H1 (cell line): ENCODE measurements around the gene PIK3R3. TPM values are rescaled to one million over a fixed set of nuclear protein-coding genes. Genes with fewer than 3 reads are reported as not detected.

Experiments
- CTCF ChIA-PET: fragments of 300-600 bp; sonication (Branson Sonifier 250); formaldehyde crosslinking; loops from one replicate; lab custom pipeline; 2021; ENCODE audit not compliant: partially characterized antibody; lab: Charles Lee
- POLR2A ChIA-PET: fragments of 300-600 bp; sonication (Branson Sonifier 250); formaldehyde crosslinking; loops from one replicate; lab custom pipeline; 2021; ENCODE audit warnings: inconsistent platforms; ENCODE audit not compliant: partially characterized antibody; lab: Charles Lee
- DNase-seq, 2 experiments: peaks; one replicate each; pipeline versions ENCODE4 v3.0.0 to v3.0.0-alpha.2; 2010 to 2022; ENCODE audit warnings: low spot score in 2 of 2, low read depth in 1 of 2, mixed read lengths in 1 of 2
- FAIRE-seq: peaks from 2 replicates; lab custom pipeline; 2011; peaks lifted over from hg19 to GRCh38; lab: Jason Lieb, UNC
- H2AFZ ChIP-seq: 2 replicates; pipeline ENCODE4 v1.8.1; 2012; ENCODE audit warnings: low read length, inconsistent platforms
- H2AK5ac ChIP-seq: 2 replicates; pipeline ENCODE4 v1.6.1; 2013; ENCODE audit warnings: low read depth, low read length
- H2BK120ac ChIP-seq: replicated peaks from 2 replicates; pipeline ENCODE3; 2013; ENCODE audit warnings: low read depth, low read length, inconsistent platforms
- H2BK12ac ChIP-seq: 2 replicates; pipeline ENCODE4 v1.6.1; 2013; ENCODE audit warnings: low read depth, low read length
- H2BK15ac ChIP-seq: 2 replicates; pipeline ENCODE4 v1.6.1; 2013; ENCODE audit warnings: low read length
- H2BK20ac ChIP-seq: 2 replicates; pipeline ENCODE4 v1.6.1; 2013; ENCODE audit warnings: low read length
- H2BK5ac ChIP-seq: 2 replicates; pipeline ENCODE4 v1.6.1; 2013; ENCODE audit warnings: low read depth, low read length
- H3K14ac ChIP-seq: 2 replicates; pipeline ENCODE4 v1.6.1; 2013; ENCODE audit warnings: inconsistent platforms; ENCODE audit not compliant: insufficient read length
- H3K18ac ChIP-seq: 2 replicates; pipeline ENCODE4 v1.6.1; 2013; ENCODE audit warnings: low read length; ENCODE audit errors: extremely low read depth
- H3K23ac ChIP-seq: 2 replicates; pipeline ENCODE4 v1.6.1; 2013; ENCODE audit warnings: inconsistent platforms; ENCODE audit not compliant: insufficient read length
- H3K23me2 ChIP-seq: 2 replicates; pipeline ENCODE4 v1.6.1; 2013; ENCODE audit warnings: low read depth, low read length
- H3K27ac ChIP-seq: 2 replicates; pipeline ENCODE4 v1.6.1; 2011; ENCODE audit warnings: low read depth, low read length, inconsistent platforms
- H3K27me3 ChIP-seq, 4 experiments: replicated peaks in 1 of 4; 1 replicate in 1 of 4; 2 replicates in 3 of 4; pipeline versions ENCODE4 v1.6.1 to v1.8.1; 2011 to 2013; ENCODE audit warnings: low read length in 3 of 4, mild to moderate bottlenecking in 3 of 4, inconsistent platforms in 2 of 4, mixed read lengths in 2 of 4, moderate library complexity in 1 of 4; ENCODE audit not compliant: control insufficient read depth in 3 of 4, insufficient read depth in 3 of 4; ENCODE audit errors: extremely low read depth in 1 of 4
- H3K36me3 ChIP-seq, 4 experiments: 2 replicates each; pipeline versions ENCODE4 v1.6.1 to v1.8.1; 2011 to 2013; ENCODE audit warnings: mild to moderate bottlenecking in 4 of 4, low read length in 3 of 4, moderate library complexity in 2 of 4, control low read depth in 1 of 4, inconsistent platforms in 1 of 4; ENCODE audit not compliant: insufficient read depth in 4 of 4, control insufficient read depth in 2 of 4
- H3K4ac ChIP-seq: replicated peaks from 2 replicates; pipeline ENCODE3; 2013; ENCODE audit warnings: low read length, low read depth, mixed read lengths, inconsistent platforms; ENCODE audit not compliant: insufficient read length
- H3K4me1 ChIP-seq, 4 experiments: replicated peaks in 1 of 4; 1 replicate in 1 of 4; 2 replicates in 3 of 4; pipeline versions ENCODE4 v1.6.1 to v1.8.1; 2011 to 2013; ENCODE audit warnings: low read length in 3 of 4, inconsistent platforms in 2 of 4, mixed read lengths in 1 of 4; ENCODE audit not compliant: insufficient read depth in 4 of 4, control insufficient read depth in 3 of 4
- H3K4me2 ChIP-seq, 2 experiments: 2 replicates each; pipeline versions ENCODE4 v1.6.1 to v1.8.1; 2011 to 2013; ENCODE audit warnings: low read depth in 2 of 2, low read length in 2 of 2, control low read depth in 1 of 2, inconsistent platforms in 1 of 2, mild to moderate bottlenecking in 1 of 2; ENCODE audit not compliant: insufficient read depth in 1 of 2
- H3K4me3 ChIP-seq, 4 experiments: fragments of 200-600, 300-600 bp in 1 of 4; sonication (generic), shearing (Covaris generic), sonication (Bioruptor Twin) in 1 of 4; 2 replicates each; pipeline versions ENCODE4 v1.5.1 to v1.8.1; 2011 to 2016; ENCODE audit warnings: low read length in 4 of 4, low read depth in 3 of 4, control low read depth in 2 of 4, inconsistent platforms in 2 of 4, mild to moderate bottlenecking in 2 of 4, mixed read lengths in 1 of 4, moderate library complexity in 1 of 4; ENCODE audit not compliant: insufficient read depth in 2 of 4; ENCODE audit errors: extremely low read depth in 1 of 4
- H3K56ac ChIP-seq: replicated peaks from 2 replicates; pipeline ENCODE3; 2013; ENCODE audit warnings: low read depth, mild to moderate bottlenecking, mixed read lengths, low read length, inconsistent platforms; ENCODE audit not compliant: insufficient read length
- H3K79me1 ChIP-seq: 2 replicates; pipeline ENCODE4 v1.6.1; 2013; ENCODE audit warnings: low read depth, low read length, control low read depth
- H3K79me2 ChIP-seq, 2 experiments: 2 replicates each; pipeline versions ENCODE4 v1.6.1 to v1.8.1; 2012 to 2013; ENCODE audit warnings: low read length in 2 of 2, mild to moderate bottlenecking in 2 of 2, inconsistent platforms in 1 of 2; ENCODE audit not compliant: insufficient read depth in 2 of 2, control insufficient read depth in 1 of 2
- H3K9ac ChIP-seq, 4 experiments: replicated peaks in 1 of 4; 1 replicate in 1 of 4; 2 replicates in 3 of 4; pipeline versions ENCODE4 v1.6.1 to v1.8.1; 2011 to 2013; ENCODE audit warnings: low read depth in 3 of 4, low read length in 3 of 4, control low read depth in 2 of 4, mild to moderate bottlenecking in 2 of 4, moderate library complexity in 2 of 4, inconsistent platforms in 1 of 4; ENCODE audit errors: extremely low read depth in 1 of 4
- H3K9me3 ChIP-seq, 2 experiments: 2 replicates each; pipeline versions ENCODE4 v1.6.1 to v1.8.1; 2012 to 2013; ENCODE audit warnings: mild to moderate bottlenecking in 2 of 2, moderate library complexity in 2 of 2, control low read depth in 1 of 2, inconsistent platforms in 1 of 2, low read depth in 1 of 2, low read length in 1 of 2, mixed read lengths in 1 of 2; ENCODE audit not compliant: insufficient read depth in 2 of 2
- H4K20me1 ChIP-seq, 2 experiments: replicated peaks in 1 of 2; 2 replicates each; pipeline versions ENCODE3 to v1.8.1; 2011 to 2013; ENCODE audit warnings: inconsistent platforms in 2 of 2, low read length in 2 of 2, mild to moderate bottlenecking in 1 of 2; ENCODE audit not compliant: insufficient read depth in 2 of 2, control insufficient read depth in 1 of 2
- H4K5ac ChIP-seq: 2 replicates; pipeline ENCODE4 v1.6.1; 2013; ENCODE audit warnings: low read length, low read depth, mixed read lengths, inconsistent platforms; ENCODE audit not compliant: insufficient read length
- H4K8ac ChIP-seq: 2 replicates; pipeline ENCODE4 v1.8.0; 2013; ENCODE audit warnings: mild to moderate bottlenecking, moderate library complexity, low read length, inconsistent platforms; ENCODE audit not compliant: insufficient read depth; ENCODE audit errors: extremely low read depth
- H4K91ac ChIP-seq: replicated peaks from 2 replicates; pipeline ENCODE3; 2013; ENCODE audit warnings: low read length, mixed read lengths, inconsistent platforms; ENCODE audit not compliant: insufficient read length
- NRF1 ChIP-seq: IDR thresholded peaks from 2 replicates; pipeline ENCODE4 v1.6.1; 2011; ENCODE audit warnings: mild to moderate bottlenecking, low read depth, low read length, improper control_type of control experiment
- TCF12 ChIP-seq: IDR thresholded peaks from 2 replicates; pipeline ENCODE4 v1.6.1; 2011; ENCODE audit warnings: low read depth, mild to moderate bottlenecking, low read length
- WGBS, 2 experiments: shearing (Covaris generic) in 1 of 2; methylation state at CpG; one replicate each; pipeline versions ENCODE4 v1.1.6 to v1.1.7; 2013 to 2015; ENCODE audit warnings: low lambda C conversion rate in 2 of 2, mixed read lengths in 2 of 2, inconsistent platforms in 1 of 2, low coverage in 1 of 2, missing lambda C conversion rate in 1 of 2; ENCODE audit not compliant: insufficient replicate concordance in 2 of 2, insufficient coverage in 1 of 2, insufficient read length in 1 of 2; ENCODE audit errors: extremely low coverage in 1 of 2, missing lambda C conversion rate in 1 of 2; 5-methylcytosine and 5-hydroxymethylcytosine counted together
- polyA plus RNA-seq, 7 experiments: library from polyadenylated mRNA; depleted of rRNA in 3 of 7; stranded (reverse) in 5 of 7; unstranded in 2 of 7; fragments of >200 nt in 5 of 7; fragments of 200-250 nt in 2 of 7; gene quantifications; 1 replicate in 5 of 7; 2 replicates in 1 of 7; 4 replicates in 1 of 7; pipeline versions ENCODE4 v1.2.1 to v1.2.3, GENCODE V29; 2011 to 2013; ENCODE audit warnings: missing spikeins in 2 of 7, mixed read lengths in 2 of 7
- total RNA-seq: library from RNA; stranded (reverse); fragmentation: NEBNext Ultra II Directional; extraction: Animal tissue kit (Norgen Biotek cat#: 25700); gene quantifications from 2 replicates; pipeline ENCODE4 v1.2.1, GENCODE V29; 2021

PIK3R3 gene
- total and polyA plus RNA-seq, 2 of the 8 experiments (the other 6 are each of a cell fraction or from before 2014, with no cell fraction given): 5.3 to 13.6 TPM

DNA sequence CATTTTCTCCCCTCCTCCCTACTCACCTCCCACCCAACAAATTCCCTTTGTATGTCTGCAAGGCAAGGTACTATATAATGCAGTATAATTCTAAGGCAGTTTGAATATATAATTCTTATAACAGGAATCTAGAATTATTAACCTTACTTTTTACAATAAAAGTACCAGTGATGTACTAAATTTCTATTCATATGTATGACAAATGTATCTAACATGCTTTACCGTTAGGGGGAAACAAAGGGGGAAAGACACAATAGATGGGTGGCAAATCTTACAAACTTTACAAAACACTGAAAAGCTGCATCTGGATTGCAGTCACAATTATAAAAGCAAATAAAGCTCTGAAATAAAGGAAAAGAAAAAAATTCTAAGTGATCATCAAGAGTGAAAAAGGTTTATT, 2.3 kb downstream of the PIK3R3 start:
- ChIA-PET POLR2A (interaction anchor here (0.8 to 3.4 kb wide), 2 partner anchors 10 to 12 kb away, joined by 3 to 16 read pairs; no protein-coding TSS in a partner anchor), CTCF (no interaction called here)
- Histone ChIP-seq H2AK5ac (no peak overlapping the region), H3K27me3 (no peaks in the 10 kb centered on the region), H2AFZ (no peak overlapping the region), H2BK15ac (no peak overlapping the region), H3K4me2 (peak overlapping the region; percentile 92 to 93; a peak in 3 of 4 replicates), H3K9ac (no peak overlapping the region), H3K27ac (no peak overlapping the region), H3K4ac (no peak overlapping the region), H2BK120ac (no peak overlapping the region), H4K20me1 (peaks cover 0 to 3% of the 10 kb centered on the region in 2 experiments), H3K23me2 (peaks cover 10% of the 10 kb centered on the region), H4K91ac (no peak overlapping the region), H4K8ac (no peak overlapping the region), H2BK20ac (no peak overlapping the region), H3K79me1 (no peaks in the 10 kb centered on the region), H2BK5ac (no peak overlapping the region), H3K79me2 (peaks cover 0 to 25% of the 10 kb centered on the region in 2 experiments; a peak in 2 of 4 replicates), H3K9me3 (no peaks in the 10 kb centered on the region), H4K5ac (no peak overlapping the region), H2BK12ac (no peak overlapping the region), H3K18ac (no peak overlapping the region), H3K36me3 (no peaks in the 10 kb centered on the region), H3K56ac (no peak overlapping the region), H3K23ac (no peak overlapping the region), H3K4me3 (peak overlapping the region in 3 of 4 experiments; percentile 58 to 89 (median 69); a peak in 4 of 8 replicates), H3K14ac (no peak overlapping the region), H3K4me1 (peaks cover 0 to 6% (median 4%) of the 10 kb centered on the region in 4 experiments; a peak in 5 of 7 replicates)
- TF ChIP-seq TCF12: no peak
- no peak for TF ChIP-seq NRF1
- DNase-seq (no peak), FAIRE-seq (no peak)
- 40% methylated on average over 1 of the region's 1 CpG; no CpG with 5 or more reads in 1 of the 2 experiments for WGBS, 2 experiments
